A673 (cell line): ENCODE data around the gene PLEKHH2. TPM values are rescaled to one million over a fixed set of nuclear protein-coding genes. Genes with fewer than 3 reads are reported as not detected.
"Not testable (repeated sequence)": the region's sequence is repeated elsewhere in the genome, so short reads cannot be mapped to it uniquely, and the experiment has no call there.

Source experiments
- BruUV-seq: library from RNA; stranded (reverse); fragments of 400-500 nt; replicated peaks from 2 replicates; lab custom pipeline; 2021; lab: Mats Ljungman, UMichigan
- CTCF ChIA-PET: fragments of 300-600 bp; sonication (Branson Sonifier 250); formaldehyde crosslinking; loops from one replicate; lab custom pipeline; 2022; ENCODE audit warnings: antibody characterized with exemption; lab: Charles Lee
- POLR2A ChIA-PET: fragments of 300-600 bp; sonication (Branson Sonifier 250); formaldehyde crosslinking; loops from one replicate; lab custom pipeline; 2022; ENCODE audit warnings: antibody characterized with exemption; ENCODE audit not compliant: low non-redundant PET; lab: Charles Lee
- DNase-seq: peaks from one replicate; pipeline ENCODE4 v3.0.0-alpha.2; 2015; ENCODE audit warnings: low spot score
- H3K27ac ChIP-seq: fragments of 200-600 bp; sonication (generic); 2 replicates; pipeline ENCODE4 v1.5.1; 2016; ENCODE audit warnings: mixed run types, low read depth, mild to moderate bottlenecking, mixed read lengths, antibody characterized with exemption, low read length; ENCODE audit not compliant: poor library complexity, severe bottlenecking
- H3K27me3 ChIP-seq: fragments of 200-600 bp; sonication (generic); replicated peaks from 2 replicates; pipeline ENCODE4 v1.6.1; 2017; ENCODE audit warnings: mixed run types, low read depth, mild to moderate bottlenecking, mixed read lengths, antibody characterized with exemption, low read length; ENCODE audit not compliant: insufficient read depth, poor library complexity
- H3K36me3 ChIP-seq: fragments of 200-600 bp; sonication (generic); 2 replicates; pipeline ENCODE4 v1.6.1; 2016; ENCODE audit warnings: mixed run types, mild to moderate bottlenecking, mixed read lengths, antibody characterized with exemption, low read length; ENCODE audit not compliant: insufficient read depth, poor library complexity, severe bottlenecking
- H3K4me1 ChIP-seq: fragments of 200-600 bp; sonication (generic); 2 replicates; pipeline ENCODE4 v1.6.1; 2017; ENCODE audit warnings: mixed run types, mild to moderate bottlenecking, mixed read lengths, antibody characterized with exemption, low read length; ENCODE audit not compliant: insufficient read depth, poor library complexity, severe bottlenecking
- H3K4me3 ChIP-seq: fragments of 200-600 bp; sonication (generic); 2 replicates; pipeline ENCODE4 v1.5.1; 2016; ENCODE audit warnings: low read depth, mixed run types, mild to moderate bottlenecking, mixed read lengths, low read length; ENCODE audit not compliant: poor library complexity, severe bottlenecking
- H3K9me3 ChIP-seq: fragments of 200-600 bp; sonication (generic); 2 replicates; pipeline ENCODE4 v1.6.1; 2016; ENCODE audit warnings: mixed run types, low read depth, mild to moderate bottlenecking, mixed read lengths, antibody characterized with exemption, low read length; ENCODE audit not compliant: poor library complexity, severe bottlenecking
- EZH2 ChIP-seq: fragments of 200-600 bp; sonication (generic); IDR thresholded peaks from 2 replicates; pipeline ENCODE4 v1.6.1; 2017; ENCODE audit warnings: borderline replicate concordance, low read depth, mild to moderate bottlenecking, mixed read lengths, antibody characterized with exemption, low read length; ENCODE audit not compliant: poor library complexity, severe bottlenecking
- intact Hi-C: fragments of 100-400 bp; cut with micrococcal nuclease; formaldehyde crosslinking; loops from one replicate; pipeline ENCODE4 v1.10.0; 2022; ENCODE audit not compliant: unreplicated experiment
- total RNA-seq: library from RNA; stranded (reverse); gene quantifications from 2 replicates; pipeline ENCODE4 v1.2.3, GENCODE V29; 2021
- TF ChIP-seq, protein P1 (sequence below): fragments of 300-800, 200-600 bp; sonication (generic); conservative IDR thresholded peaks from 2 replicates; pipeline ENCODE4 v1.5.1; 2017; ENCODE audit warnings: low read depth, mild to moderate bottlenecking, antibody characterized with exemption, low read length, moderate library complexity, mixed read lengths

The PLEKHH2 gene
- total RNA-seq, 1 experiment from 2014 or later = 2.2 TPM

DNA sequence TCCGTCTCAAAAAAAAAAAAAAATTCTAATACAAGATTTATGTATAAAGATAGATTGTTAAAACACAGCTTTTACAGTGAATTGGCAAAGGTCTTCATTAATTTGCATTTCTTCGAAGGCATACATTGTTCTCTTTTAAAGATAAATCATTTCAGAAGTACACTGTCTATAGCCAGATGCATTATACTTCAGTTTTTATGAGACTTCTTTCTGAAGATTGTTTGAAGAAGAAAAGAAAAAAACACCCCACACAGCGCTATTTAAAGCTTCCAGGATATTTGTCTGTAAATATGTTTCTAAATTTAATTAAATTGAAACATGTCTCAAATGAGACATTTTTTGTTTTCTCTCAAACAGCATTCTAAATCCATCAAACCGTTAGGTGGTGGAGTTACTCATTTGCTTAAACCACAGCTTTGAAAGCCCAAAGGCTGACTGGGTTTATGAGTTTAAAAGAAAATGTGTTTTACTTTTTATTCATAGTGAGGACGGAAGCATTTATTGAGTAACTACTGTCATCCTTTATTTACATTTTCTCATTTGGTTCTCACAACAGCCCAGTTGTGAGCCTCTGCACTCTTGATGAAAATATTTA lies 81.6 kb downstream of the PLEKHH2 start:
- peaks cover 8% of the 10 kb centered on the region for H3K4me1 ChIP-seq
- no peaks in the 10 kb centered on the region for H3K36me3 ChIP-seq
- no peaks in the 10 kb centered on the region for H3K9me3 ChIP-seq
- BruUV-seq = no TSS peak
- intact Hi-C loops = no loop called here
- DNase-seq = no peak
- no peaks in the 10 kb centered on the region for H3K27me3 ChIP-seq
- TF ChIP-seq, protein P1, sequence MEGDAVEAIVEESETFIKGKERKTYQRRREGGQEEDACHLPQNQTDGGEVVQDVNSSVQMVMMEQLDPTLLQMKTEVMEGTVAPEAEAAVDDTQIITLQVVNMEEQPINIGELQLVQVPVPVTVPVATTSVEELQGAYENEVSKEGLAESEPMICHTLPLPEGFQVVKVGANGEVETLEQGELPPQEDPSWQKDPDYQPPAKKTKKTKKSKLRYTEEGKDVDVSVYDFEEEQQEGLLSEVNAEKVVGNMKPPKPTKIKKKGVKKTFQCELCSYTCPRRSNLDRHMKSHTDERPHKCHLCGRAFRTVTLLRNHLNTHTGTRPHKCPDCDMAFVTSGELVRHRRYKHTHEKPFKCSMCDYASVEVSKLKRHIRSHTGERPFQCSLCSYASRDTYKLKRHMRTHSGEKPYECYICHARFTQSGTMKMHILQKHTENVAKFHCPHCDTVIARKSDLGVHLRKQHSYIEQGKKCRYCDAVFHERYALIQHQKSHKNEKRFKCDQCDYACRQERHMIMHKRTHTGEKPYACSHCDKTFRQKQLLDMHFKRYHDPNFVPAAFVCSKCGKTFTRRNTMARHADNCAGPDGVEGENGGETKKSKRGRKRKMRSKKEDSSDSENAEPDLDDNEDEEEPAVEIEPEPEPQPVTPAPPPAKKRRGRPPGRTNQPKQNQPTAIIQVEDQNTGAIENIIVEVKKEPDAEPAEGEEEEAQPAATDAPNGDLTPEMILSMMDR = no peak
- TF ChIP-seq EZH2 = no peak
- no peak overlapping the region for H3K27ac ChIP-seq
- ChIA-PET POLR2A (no interaction called here), CTCF (no interaction called here)
- H3K4me3 ChIP-seq = no peak overlapping the region

DNA sequence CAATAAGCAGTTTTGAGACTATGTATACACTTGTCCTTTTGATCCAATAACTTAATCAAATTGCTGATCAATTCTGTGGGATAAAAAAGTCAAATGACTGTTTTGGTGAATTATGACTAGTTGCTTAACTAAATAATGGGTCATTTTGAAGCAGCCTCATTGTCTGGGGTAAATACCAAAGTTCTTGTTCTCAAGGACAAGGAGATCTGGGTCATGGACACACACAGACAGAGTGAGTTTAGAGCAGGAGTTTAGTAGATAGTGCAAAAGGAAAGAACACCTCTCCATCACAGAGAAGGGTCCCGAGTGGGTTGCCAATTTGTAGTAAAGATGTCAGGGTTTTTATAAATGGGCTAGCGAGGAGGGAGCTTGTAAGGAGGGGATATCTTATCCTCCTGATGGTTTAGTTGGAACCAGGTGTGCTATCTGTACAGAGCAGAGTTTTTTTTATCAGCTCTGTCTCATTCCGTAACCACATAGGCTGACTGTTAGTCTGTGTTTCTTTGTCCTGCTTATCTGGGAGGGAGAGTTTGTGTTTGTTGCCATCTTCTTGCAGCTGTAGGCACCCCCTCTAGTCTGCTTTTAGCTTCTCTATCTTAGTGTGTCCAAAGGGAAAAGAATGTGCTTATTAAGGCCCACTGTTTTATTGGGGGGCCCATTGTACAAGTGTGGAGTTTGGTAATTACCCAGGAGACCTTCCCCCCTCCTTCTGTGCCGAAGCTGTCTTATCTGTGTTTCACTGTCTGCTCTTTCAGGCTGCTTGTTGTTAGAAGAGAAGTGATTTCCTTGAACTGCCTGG lies 87.9 kb downstream of the PLEKHH2 start:
- Histone ChIP-seq H3K27ac (no peak overlapping the region), H3K27me3 (no peaks in the 10 kb centered on the region), H3K9me3 (no peaks in the 10 kb centered on the region), H3K36me3 (no peaks in the 10 kb centered on the region), H3K4me3 (no peak overlapping the region), H3K4me1 (no peaks in the 10 kb centered on the region)
- intact Hi-C loops = no loop called here
- TF ChIP-seq EZH2 = no peak
- TF ChIP-seq, protein P1 = no peak
- CTCF ChIA-PET = no interaction called here
- BruUV-seq = no TSS peak
- POLR2A ChIA-PET = no interaction called here
- DNase-seq = no peak

DNA sequence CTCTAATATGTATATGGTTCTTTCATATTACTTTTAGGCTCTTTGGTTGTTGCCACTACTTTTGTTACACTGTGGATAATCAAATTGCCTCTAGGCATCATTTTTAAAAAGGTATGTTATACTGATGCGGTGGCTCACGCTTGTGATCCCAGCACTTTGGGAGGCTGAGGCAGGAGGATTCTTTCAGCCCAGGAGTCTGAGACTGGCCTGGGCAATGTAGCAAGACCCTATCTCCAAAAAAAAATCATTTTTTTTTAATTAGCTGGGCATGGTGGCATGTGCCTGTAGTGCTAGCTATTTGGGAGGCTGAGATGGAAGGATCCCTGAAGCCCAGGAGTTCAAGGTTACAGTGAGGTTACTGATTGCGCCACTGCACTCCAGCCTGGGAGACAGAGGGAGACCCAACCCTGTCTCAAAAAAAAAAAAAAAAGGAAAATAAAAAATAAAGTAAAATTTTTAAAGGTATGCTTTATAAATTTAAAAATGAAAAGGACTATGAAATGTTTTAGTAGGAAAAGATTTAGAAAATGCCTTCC lies 88.7 kb downstream of the PLEKHH2 start:
- no peak for TF ChIP-seq EZH2
- TF ChIP-seq, protein P1 = no peak
- Histone ChIP-seq H3K27ac (no peak overlapping the region), H3K27me3 (no peaks in the 10 kb centered on the region), H3K4me3 (no peak overlapping the region), H3K9me3 (no peaks in the 10 kb centered on the region), H3K36me3 (no peaks in the 10 kb centered on the region), H3K4me1 (no peaks in the 10 kb centered on the region)
- intact Hi-C loops = no loop called here
- no TSS peak for BruUV-seq
- DNase-seq = no peak
- ChIA-PET CTCF (no interaction called here), POLR2A (no interaction called here)

DNA sequence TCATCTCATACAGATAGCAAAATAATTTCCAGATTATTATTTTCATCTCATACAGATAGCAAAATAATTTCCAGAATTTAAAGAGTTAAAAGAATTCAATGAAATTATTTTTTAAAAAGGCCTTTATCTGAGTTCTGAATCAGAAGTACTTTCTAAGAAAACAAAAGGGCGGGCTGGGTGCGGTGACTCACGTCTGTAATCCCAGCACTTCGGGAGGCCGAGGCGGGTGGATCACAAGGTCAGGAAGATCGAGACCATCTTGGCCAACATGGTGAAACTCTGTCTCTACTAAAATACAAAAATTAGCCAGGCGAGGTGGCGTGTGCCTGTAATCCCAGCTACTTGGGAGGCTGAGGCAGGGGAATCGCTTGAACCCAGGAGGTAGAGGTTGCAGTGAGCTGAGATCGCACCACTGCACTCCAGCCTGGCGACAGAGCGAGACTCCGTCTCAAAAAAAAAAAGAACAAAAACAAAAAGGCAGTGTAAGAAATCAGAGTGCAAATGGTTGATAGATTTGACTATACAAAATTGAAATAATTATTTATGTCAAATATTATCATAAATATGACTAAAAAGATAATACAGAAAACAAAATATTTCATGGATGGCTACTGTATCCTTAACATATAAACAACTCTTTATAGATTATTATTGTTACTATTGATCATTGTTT lies 90.0 kb downstream of the PLEKHH2 start:
- intact Hi-C loops, CTCF ChIA-PET, H3K9me3 ChIP-seq, H3K36me3 ChIP-seq, DNase-seq, H3K4me1 ChIP-seq, H3K27ac ChIP-seq, H3K4me3 ChIP-seq, H3K27me3 ChIP-seq, POLR2A ChIA-PET, BruUV-seq: not testable (repeated sequence)
